Dendritic cell treated with granulocyte-macrophage colony-stimulating factor and Interleukin-4, amounts not matched to agents 40 ng/mL and 50 ng/mL, for 4 days (primary cell): ENCODE results near the gene PRKG1.

ENCODE experiments used
- H3K27ac Mint-ChIP-seq: one replicate; pipeline ENCODE4 v1.8.0; 2022; ENCODE audit warnings: mild to moderate bottlenecking, mixed read lengths
- H3K27me3 Mint-ChIP-seq: one replicate; pipeline ENCODE4 v1.8.0; 2022; ENCODE audit warnings: mild to moderate bottlenecking, mixed read lengths
- H3K36me3 Mint-ChIP-seq: one replicate; pipeline ENCODE4 v1.8.0; 2022; ENCODE audit warnings: low read depth, mixed read lengths
- H3K4me1 Mint-ChIP-seq: one replicate; pipeline ENCODE4 v1.8.0; 2022; ENCODE audit warnings: low read depth, mixed read lengths
- H3K4me3 Mint-ChIP-seq: one replicate; pipeline ENCODE4 v1.8.0; 2022; ENCODE audit warnings: mild to moderate bottlenecking, moderate library complexity, mixed read lengths
- H3K9me3 Mint-ChIP-seq: one replicate; pipeline ENCODE4 v1.8.0; 2022; ENCODE audit warnings: mixed read lengths
- intact Hi-C: fragments of 100-400 bp; cut with micrococcal nuclease; formaldehyde crosslinking; loops from one replicate; pipeline ENCODE4 v1.15.0; 2022

Gene PRKG1

GRCh38 chr10:51112013-51112412 is 37.7 kb downstream of the PRKG1 start:
- no peaks in the 10 kb centered on the region for H3K9me3 Mint-ChIP-seq
- no peak overlapping the region for H3K4me3 Mint-ChIP-seq
- no peaks in the 10 kb centered on the region for H3K36me3 Mint-ChIP-seq
- no peaks in the 10 kb centered on the region for H3K4me1 Mint-ChIP-seq
- no peaks in the 10 kb centered on the region for H3K27me3 Mint-ChIP-seq
- H3K27ac Mint-ChIP-seq = no peak overlapping the region
- intact Hi-C loops = no loop called here

- no peak overlapping the region for H3K27ac Mint-ChIP-seq
- no peaks in the 10 kb centered on the region for H3K27me3 Mint-ChIP-seq
- no peaks in the 10 kb centered on the region for H3K4me1 Mint-ChIP-seq
- H3K36me3 Mint-ChIP-seq = no peaks in the 10 kb centered on the region
- no peaks in the 10 kb centered on the region for H3K9me3 Mint-ChIP-seq
- no peak overlapping the region for H3K4me3 Mint-ChIP-seq
- intact Hi-C loops = no loop called here
These were observed 38.7 kb downstream of the PRKG1 start for GRCh38 chr10:51113007-51113406.

GRCh38 chr10:51117053-51117660 is 42.9 kb downstream of the PRKG1 start:
- H3K27me3 Mint-ChIP-seq = no peaks in the 10 kb centered on the region
- no peak overlapping the region for H3K4me3 Mint-ChIP-seq
- H3K27ac Mint-ChIP-seq = no peak overlapping the region
- H3K36me3 Mint-ChIP-seq = no peaks in the 10 kb centered on the region
- H3K4me1 Mint-ChIP-seq = no peaks in the 10 kb centered on the region
- no peaks in the 10 kb centered on the region for H3K9me3 Mint-ChIP-seq
- intact Hi-C loops = no loop called here

GRCh38 chr10:51117794-51118193 is 43.5 kb downstream of the PRKG1 start:
- intact Hi-C loops = no loop called here
- H3K9me3 Mint-ChIP-seq = no peaks in the 10 kb centered on the region
- H3K4me1 Mint-ChIP-seq = no peaks in the 10 kb centered on the region
- no peaks in the 10 kb centered on the region for H3K27me3 Mint-ChIP-seq
- no peak overlapping the region for H3K27ac Mint-ChIP-seq
- H3K4me3 Mint-ChIP-seq = no peak overlapping the region
- H3K36me3 Mint-ChIP-seq = no peaks in the 10 kb centered on the region

- intact Hi-C loops = no loop called here
- Mint-ChIP-seq H3K4me1 (no peaks in the 10 kb centered on the region), H3K9me3 (peaks cover 8% of the 10 kb centered on the region), H3K27ac (no peak overlapping the region), H3K36me3 (no peaks in the 10 kb centered on the region), H3K27me3 (no peaks in the 10 kb centered on the region), H3K4me3 (no peak overlapping the region)
These were observed 45.2 kb downstream of the PRKG1 start for GRCh38 chr10:51119441-51119840.

GRCh38 chr10:51121861-51122260 is 47.6 kb downstream of the PRKG1 start:
- Mint-ChIP-seq H3K4me3 (no peak overlapping the region), H3K27me3 (no peaks in the 10 kb centered on the region), H3K4me1 (no peaks in the 10 kb centered on the region), H3K27ac (no peak overlapping the region), H3K36me3 (no peaks in the 10 kb centered on the region), H3K9me3 (peaks cover 9% of the 10 kb centered on the region)
- intact Hi-C loops = no loop called here

GRCh38 chr10:51124852-51125251 is 50.6 kb downstream of the PRKG1 start:
- Mint-ChIP-seq H3K4me1 (no peaks in the 10 kb centered on the region), H3K4me3 (no peak overlapping the region), H3K27me3 (no peaks in the 10 kb centered on the region), H3K27ac (no peak overlapping the region), H3K9me3 (peaks cover 9% of the 10 kb centered on the region), H3K36me3 (no peaks in the 10 kb centered on the region)
- intact Hi-C loops = no loop called here

GRCh38 chr10:51125518-51125917 is 51.2 kb downstream of the PRKG1 start:
- H3K9me3 Mint-ChIP-seq = peaks cover 9% of the 10 kb centered on the region
- H3K27ac Mint-ChIP-seq = no peak overlapping the region
- H3K4me1 Mint-ChIP-seq = no peaks in the 10 kb centered on the region
- no peaks in the 10 kb centered on the region for H3K36me3 Mint-ChIP-seq
- intact Hi-C loops = no loop called here
- H3K27me3 Mint-ChIP-seq = no peaks in the 10 kb centered on the region
- no peak overlapping the region for H3K4me3 Mint-ChIP-seq

- no peak overlapping the region for H3K27ac Mint-ChIP-seq
- H3K4me1 Mint-ChIP-seq = no peaks in the 10 kb centered on the region
- H3K27me3 Mint-ChIP-seq = no peaks in the 10 kb centered on the region
- H3K36me3 Mint-ChIP-seq = no peaks in the 10 kb centered on the region
- intact Hi-C loops = no loop called here
- H3K4me3 Mint-ChIP-seq = no peak overlapping the region
- H3K9me3 Mint-ChIP-seq = no peaks in the 10 kb centered on the region
These were observed 55.8 kb downstream of the PRKG1 start for GRCh38 chr10:51129946-51130544.

GRCh38 chr10:51137756-51138529 is 63.7 kb downstream of the PRKG1 start:
- H3K4me3 Mint-ChIP-seq = no peak overlapping the region
- intact Hi-C loops = no loop called here
- no peaks in the 10 kb centered on the region for H3K27me3 Mint-ChIP-seq
- H3K36me3 Mint-ChIP-seq = no peaks in the 10 kb centered on the region
- H3K9me3 Mint-ChIP-seq = no peaks in the 10 kb centered on the region
- H3K4me1 Mint-ChIP-seq = no peaks in the 10 kb centered on the region
- no peak overlapping the region for H3K27ac Mint-ChIP-seq

- no peaks in the 10 kb centered on the region for H3K4me1 Mint-ChIP-seq
- H3K27ac Mint-ChIP-seq = no peak overlapping the region
- intact Hi-C loops = no loop called here
- no peaks in the 10 kb centered on the region for H3K36me3 Mint-ChIP-seq
- H3K27me3 Mint-ChIP-seq = no peaks in the 10 kb centered on the region
- H3K4me3 Mint-ChIP-seq = no peak overlapping the region
- H3K9me3 Mint-ChIP-seq = no peaks in the 10 kb centered on the region
These were observed 64.9 kb downstream of the PRKG1 start for GRCh38 chr10:51139176-51139575.

GRCh38 chr10:51141010-51141409 is 66.7 kb downstream of the PRKG1 start:
- H3K4me3 Mint-ChIP-seq = no peak overlapping the region
- H3K36me3 Mint-ChIP-seq = no peaks in the 10 kb centered on the region
- intact Hi-C loops = no loop called here
- H3K4me1 Mint-ChIP-seq = no peaks in the 10 kb centered on the region
- no peaks in the 10 kb centered on the region for H3K9me3 Mint-ChIP-seq
- no peak overlapping the region for H3K27ac Mint-ChIP-seq
- no peaks in the 10 kb centered on the region for H3K27me3 Mint-ChIP-seq

- Mint-ChIP-seq H3K27ac (no peak overlapping the region), H3K4me1 (no peaks in the 10 kb centered on the region), H3K4me3 (no peak overlapping the region), H3K9me3 (no peaks in the 10 kb centered on the region), H3K27me3 (no peaks in the 10 kb centered on the region), H3K36me3 (no peaks in the 10 kb centered on the region)
- intact Hi-C loops = no loop called here
These were observed 70.0 kb downstream of the PRKG1 start for GRCh38 chr10:51144161-51144781.

GRCh38 chr10:51145375-51145774 is 71.1 kb downstream of the PRKG1 start:
- no peaks in the 10 kb centered on the region for H3K9me3 Mint-ChIP-seq
- H3K4me1 Mint-ChIP-seq = no peaks in the 10 kb centered on the region
- H3K4me3 Mint-ChIP-seq = no peak overlapping the region
- intact Hi-C loops = no loop called here
- no peaks in the 10 kb centered on the region for H3K36me3 Mint-ChIP-seq
- no peaks in the 10 kb centered on the region for H3K27me3 Mint-ChIP-seq
- H3K27ac Mint-ChIP-seq = no peak overlapping the region
